Measurements from ENCODE around the gene KNOP1.

KNOP1 gene

DNA sequence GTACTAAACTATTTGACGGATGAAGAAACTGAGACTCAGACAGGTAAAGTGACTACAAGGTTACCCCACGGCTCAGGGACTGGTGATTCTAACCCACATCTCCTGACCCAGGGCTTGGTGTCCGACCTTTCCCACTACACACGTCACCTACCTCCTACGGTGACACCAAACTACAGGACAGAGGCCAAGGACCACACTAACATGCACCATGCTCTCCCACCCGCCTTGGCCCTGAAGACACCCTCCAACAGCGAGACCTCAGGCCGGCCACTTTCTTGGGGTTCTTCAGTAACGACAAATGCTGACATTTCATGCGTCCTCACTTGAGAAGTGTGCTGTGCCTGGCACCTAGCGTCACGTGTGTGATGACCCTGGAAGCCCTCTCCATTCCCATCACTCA is 6.4 kb downstream of the KNOP1 start:
- ChIA-PET POLR2A (no interaction called here), CTCF (no interaction called here)
- TF ChIP-seq ZNF384 (IDR thresholded peaks at IDR 0.05), result no peak
- no peak for TF ChIP-seq BHLHE40 (IDR thresholded peaks at IDR 0.05; ENCODE audit: borderline replicate concordance)
- TF ChIP-seq NFRKB (IDR thresholded peaks at IDR 0.05), result no peak
- no peak for TF ChIP-seq ARNT (IDR thresholded peaks at IDR 0.05)
- no peak for TF ChIP-seq SUZ12 (IDR thresholded peaks at IDR 0.05)
- TF ChIP-seq L3MBTL2 (conservative IDR thresholded peaks at IDR 0.05), result no peak
- TF ChIP-seq FOXM1 (IDR thresholded peaks at IDR 0.05; ENCODE audit: borderline replicate concordance), result no peak
- TF ChIP-seq, protein P1, sequence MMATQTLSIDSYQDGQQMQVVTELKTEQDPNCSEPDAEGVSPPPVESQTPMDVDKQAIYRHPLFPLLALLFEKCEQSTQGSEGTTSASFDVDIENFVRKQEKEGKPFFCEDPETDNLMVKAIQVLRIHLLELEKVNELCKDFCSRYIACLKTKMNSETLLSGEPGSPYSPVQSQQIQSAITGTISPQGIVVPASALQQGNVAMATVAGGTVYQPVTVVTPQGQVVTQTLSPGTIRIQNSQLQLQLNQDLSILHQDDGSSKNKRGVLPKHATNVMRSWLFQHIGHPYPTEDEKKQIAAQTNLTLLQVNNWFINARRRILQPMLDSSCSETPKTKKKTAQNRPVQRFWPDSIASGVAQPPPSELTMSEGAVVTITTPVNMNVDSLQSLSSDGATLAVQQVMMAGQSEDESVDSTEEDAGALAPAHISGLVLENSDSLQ (IDR thresholded peaks at IDR 0.05), result no peak
- no peak for TF ChIP-seq FOXA1 (IDR thresholded peaks at IDR 0.05)
- no peak for TF ChIP-seq FOXK2 (IDR thresholded peaks at IDR 0.05)
- no peak for TF ChIP-seq CTBP1 (IDR thresholded peaks at IDR 0.05; ENCODE audit: borderline replicate concordance)
- TF ChIP-seq SP1 (IDR thresholded peaks at IDR 0.05), result no peak
- TF ChIP-seq ELF4 (IDR thresholded peaks at IDR 0.05), result no peak
- TF ChIP-seq LEF1 (IDR thresholded peaks at IDR 0.05; ENCODE audit: borderline replicate concordance), result no peak
- no peak for TF ChIP-seq HDGF (IDR thresholded peaks at IDR 0.05; ENCODE audit: borderline replicate concordance)
- no peak for TF ChIP-seq TARDBP (IDR thresholded peaks at IDR 0.05)
- DNase-seq (ENCODE audit: extremely low spot score), result no peak

GRCh38 chr16:19710991-19711545 is 7.0 kb downstream of the KNOP1 start:
- POLR2A ChIA-PET, result no interaction called here
- TF ChIP-seq FOXK2 (IDR thresholded peaks at IDR 0.05) (no peak), FOXM1 (IDR thresholded peaks at IDR 0.05; ENCODE audit: borderline replicate concordance) (no peak), HDGF (IDR thresholded peaks at IDR 0.05; ENCODE audit: borderline replicate concordance) (no peak), CTBP1 (IDR thresholded peaks at IDR 0.05; ENCODE audit: borderline replicate concordance) (no peak), SP1 (IDR thresholded peaks at IDR 0.05) (no peak), L3MBTL2 (conservative IDR thresholded peaks at IDR 0.05) (no peak), SUZ12 (IDR thresholded peaks at IDR 0.05) (no peak), BHLHE40 (IDR thresholded peaks at IDR 0.05; ENCODE audit: borderline replicate concordance) (no peak)
- TF ChIP-seq, protein P1 (IDR thresholded peaks at IDR 0.05), result no peak
- CTCF ChIA-PET, result no interaction called here
- no peak for DNase-seq (ENCODE audit: extremely low spot score)

DNA sequence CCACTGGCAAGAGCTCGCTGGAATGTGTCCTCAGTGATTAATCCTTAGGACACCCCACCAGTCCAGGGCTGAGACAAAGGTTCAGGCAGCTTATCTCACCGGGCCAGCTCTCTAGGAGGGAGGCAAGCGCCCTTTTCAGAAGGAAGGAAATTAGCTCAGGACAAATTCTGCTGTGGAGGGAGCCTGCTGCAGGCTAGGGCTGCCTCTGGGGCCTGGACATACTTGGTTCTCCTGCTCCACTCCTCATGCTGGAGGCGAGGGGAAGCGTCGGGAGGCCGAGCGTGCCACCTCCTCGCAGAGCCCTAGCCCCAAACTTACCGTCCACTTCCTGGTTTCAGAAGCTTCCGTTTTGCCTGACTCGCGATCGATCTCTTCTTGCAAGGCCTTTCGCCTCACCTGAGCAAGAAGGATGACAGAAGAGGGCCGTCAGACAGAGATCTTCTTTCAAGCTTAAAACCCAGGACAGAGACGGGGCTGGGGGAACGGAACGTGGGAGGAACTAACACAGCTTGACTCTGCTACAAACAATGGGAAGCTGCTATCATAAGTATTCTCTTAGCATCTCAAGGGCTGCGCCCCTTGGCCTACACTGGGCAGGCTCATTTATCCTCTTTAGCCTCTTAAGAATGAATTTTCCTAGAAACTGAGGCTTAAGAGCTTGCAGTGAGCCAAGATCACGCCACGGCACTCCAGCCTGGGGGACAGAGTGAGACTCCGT is 7.7 kb downstream of the KNOP1 start:
- POLR2A ChIA-PET, result no interaction called here
- CTCF ChIA-PET, result interaction anchor here (1.3 kb wide), 1 partner anchor 176 kb away, joined by 3 read pairs; no protein-coding TSS in a partner anchor
- no peak for DNase-seq (ENCODE audit: extremely low spot score)
- TF ChIP-seq LEF1 (IDR thresholded peaks at IDR 0.05; ENCODE audit: borderline replicate concordance) (no peak), ZNF384 (IDR thresholded peaks at IDR 0.05) (no peak), SP1 (IDR thresholded peaks at IDR 0.05) (no peak), TARDBP (IDR thresholded peaks at IDR 0.05) (no peak), BHLHE40 (IDR thresholded peaks at IDR 0.05; ENCODE audit: borderline replicate concordance) (no peak), NFRKB (IDR thresholded peaks at IDR 0.05) (no peak), SUZ12 (IDR thresholded peaks at IDR 0.05) (no peak), ARNT (IDR thresholded peaks at IDR 0.05) (no peak), HDGF (IDR thresholded peaks at IDR 0.05; ENCODE audit: borderline replicate concordance) (no peak), FOXK2 (IDR thresholded peaks at IDR 0.05) (no peak), CTBP1 (IDR thresholded peaks at IDR 0.05; ENCODE audit: borderline replicate concordance) (no peak), FOXM1 (IDR thresholded peaks at IDR 0.05; ENCODE audit: borderline replicate concordance) (no peak), L3MBTL2 (conservative IDR thresholded peaks at IDR 0.05) (no peak), ELF4 (IDR thresholded peaks at IDR 0.05) (no peak), FOXA1 (IDR thresholded peaks at IDR 0.05) (no peak)
- TF ChIP-seq, protein P1 (IDR thresholded peaks at IDR 0.05), result no peak

DNA sequence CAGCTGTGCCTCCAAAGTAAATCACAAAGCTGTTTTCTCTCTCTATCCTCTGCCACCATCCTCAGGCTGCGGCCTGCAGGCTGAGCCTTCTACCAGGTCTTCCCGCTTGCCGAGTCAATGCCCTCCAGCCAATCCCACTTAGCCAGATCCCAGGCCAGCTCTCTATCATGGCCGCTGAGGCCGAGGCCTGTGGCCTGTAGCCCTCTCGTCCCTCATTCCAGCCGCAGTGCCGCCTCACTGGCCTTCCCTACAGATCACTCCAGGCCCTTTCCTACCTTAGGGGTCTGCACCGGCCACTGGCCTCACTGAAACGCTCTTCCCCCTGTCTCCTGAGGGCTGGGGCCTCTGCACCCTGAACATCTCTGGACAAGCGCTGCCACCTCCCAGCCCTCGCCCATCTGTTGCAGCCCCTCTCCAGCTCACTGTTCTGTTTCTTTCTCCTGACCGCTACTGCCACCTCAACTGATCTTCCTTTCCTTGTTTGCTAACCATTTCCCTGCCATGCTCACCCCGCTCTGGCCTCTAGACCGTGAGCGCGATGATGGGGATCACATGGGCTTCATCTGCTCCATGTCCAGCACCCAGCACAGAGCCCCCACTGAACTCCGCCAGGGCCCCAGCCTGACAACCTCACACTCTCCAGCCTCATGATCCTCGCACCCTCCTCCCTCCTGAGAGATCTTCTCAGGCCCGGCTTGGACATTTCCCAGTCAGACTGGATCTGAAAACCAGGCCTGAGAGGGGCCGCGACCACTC is 8.5 kb downstream of the KNOP1 start:
- POLR2A ChIA-PET, result no interaction called here
- DNase-seq (ENCODE audit: extremely low spot score), result no peak
- CTCF ChIA-PET, result interaction anchor here (1.3 kb wide), 1 partner anchor 177 kb away, joined by 3 read pairs; no protein-coding TSS in a partner anchor
- TF ChIP-seq BHLHE40 (IDR thresholded peaks at IDR 0.05; ENCODE audit: borderline replicate concordance), result no peak
- TF ChIP-seq FOXK2 (IDR thresholded peaks at IDR 0.05), result no peak
- no peak for TF ChIP-seq HDGF (IDR thresholded peaks at IDR 0.05; ENCODE audit: borderline replicate concordance)
- no peak for TF ChIP-seq ZNF384 (IDR thresholded peaks at IDR 0.05)
- TF ChIP-seq, protein P1 (IDR thresholded peaks at IDR 0.05), result no peak
- no peak for TF ChIP-seq FOXM1 (IDR thresholded peaks at IDR 0.05; ENCODE audit: borderline replicate concordance)
- TF ChIP-seq SUZ12 (IDR thresholded peaks at IDR 0.05), result no peak
- TF ChIP-seq NFRKB (IDR thresholded peaks at IDR 0.05), result no peak
- TF ChIP-seq FOXA1 (IDR thresholded peaks at IDR 0.05), result no peak
- no peak for TF ChIP-seq ELF4 (IDR thresholded peaks at IDR 0.05)
- TF ChIP-seq TARDBP (IDR thresholded peaks at IDR 0.05), result no peak
- TF ChIP-seq ARNT (IDR thresholded peaks at IDR 0.05), result no peak
- no peak for TF ChIP-seq L3MBTL2 (conservative IDR thresholded peaks at IDR 0.05)
- TF ChIP-seq SP1 (IDR thresholded peaks at IDR 0.05), result no peak
- TF ChIP-seq LEF1 (IDR thresholded peaks at IDR 0.05; ENCODE audit: borderline replicate concordance), result no peak
- no peak for TF ChIP-seq CTBP1 (IDR thresholded peaks at IDR 0.05; ENCODE audit: borderline replicate concordance)
